Epithelial cell of proximal tubule (primary cell): ENCODE data around the gene DENND11. TPM values are rescaled to one million over a fixed set of nuclear protein-coding genes. Genes with fewer than 3 reads are reported as not detected.
"Not testable (repeated sequence)": the region's sequence is repeated elsewhere in the genome, so short reads cannot be mapped to it uniquely, and the experiment has no call there.

Experiments
- DNase-seq: peaks from one replicate; pipeline ENCODE4 v3.0.0-alpha.2; 2011; ENCODE audit warnings: low read depth
- H3K4me3 ChIP-seq: 2 replicates; pipeline ENCODE4 v1.5.1; 2011; ENCODE audit warnings: low read depth, mild to moderate bottlenecking, low read length
- total RNA-seq: library from RNA; depleted of rRNA; stranded (reverse); fragments of >200 nt; gene quantifications from 2 replicates; pipeline ENCODE4 v1.2.3, GENCODE V29; 2015
- TF ChIP-seq, protein P1 (sequence below): conservative IDR thresholded peaks from 2 replicates; pipeline ENCODE4 v1.5.1; 2012; ENCODE audit warnings: low read depth, mild to moderate bottlenecking, low read length

Gene DENND11
- total RNA-seq, 1 donor from 2014 or later, result 12.2 TPM

DNA sequence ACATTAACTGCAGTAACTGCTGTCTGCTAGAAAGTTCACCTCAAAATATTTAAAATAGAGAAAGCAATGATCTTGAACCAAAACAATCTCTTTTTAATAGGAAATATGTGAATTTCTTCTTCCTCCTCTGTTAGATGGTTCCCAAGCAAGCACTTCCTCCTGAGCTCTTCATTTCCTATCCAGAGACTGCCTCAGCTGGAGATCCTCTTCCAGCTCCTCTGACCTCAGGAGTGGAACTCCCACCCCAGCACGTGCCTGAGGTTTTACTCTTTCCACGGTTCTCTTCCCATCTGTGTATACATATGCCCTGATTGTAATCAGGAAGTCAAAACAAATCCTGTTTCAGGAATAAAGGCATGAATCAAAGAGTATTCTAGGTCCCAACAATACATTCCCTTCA is 5.6 kb downstream of the DENND11 start:
- TF ChIP-seq, protein P1, sequence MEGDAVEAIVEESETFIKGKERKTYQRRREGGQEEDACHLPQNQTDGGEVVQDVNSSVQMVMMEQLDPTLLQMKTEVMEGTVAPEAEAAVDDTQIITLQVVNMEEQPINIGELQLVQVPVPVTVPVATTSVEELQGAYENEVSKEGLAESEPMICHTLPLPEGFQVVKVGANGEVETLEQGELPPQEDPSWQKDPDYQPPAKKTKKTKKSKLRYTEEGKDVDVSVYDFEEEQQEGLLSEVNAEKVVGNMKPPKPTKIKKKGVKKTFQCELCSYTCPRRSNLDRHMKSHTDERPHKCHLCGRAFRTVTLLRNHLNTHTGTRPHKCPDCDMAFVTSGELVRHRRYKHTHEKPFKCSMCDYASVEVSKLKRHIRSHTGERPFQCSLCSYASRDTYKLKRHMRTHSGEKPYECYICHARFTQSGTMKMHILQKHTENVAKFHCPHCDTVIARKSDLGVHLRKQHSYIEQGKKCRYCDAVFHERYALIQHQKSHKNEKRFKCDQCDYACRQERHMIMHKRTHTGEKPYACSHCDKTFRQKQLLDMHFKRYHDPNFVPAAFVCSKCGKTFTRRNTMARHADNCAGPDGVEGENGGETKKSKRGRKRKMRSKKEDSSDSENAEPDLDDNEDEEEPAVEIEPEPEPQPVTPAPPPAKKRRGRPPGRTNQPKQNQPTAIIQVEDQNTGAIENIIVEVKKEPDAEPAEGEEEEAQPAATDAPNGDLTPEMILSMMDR, result no peak
- no peak for DNase-seq
- no peak overlapping the region for H3K4me3 ChIP-seq

DNA sequence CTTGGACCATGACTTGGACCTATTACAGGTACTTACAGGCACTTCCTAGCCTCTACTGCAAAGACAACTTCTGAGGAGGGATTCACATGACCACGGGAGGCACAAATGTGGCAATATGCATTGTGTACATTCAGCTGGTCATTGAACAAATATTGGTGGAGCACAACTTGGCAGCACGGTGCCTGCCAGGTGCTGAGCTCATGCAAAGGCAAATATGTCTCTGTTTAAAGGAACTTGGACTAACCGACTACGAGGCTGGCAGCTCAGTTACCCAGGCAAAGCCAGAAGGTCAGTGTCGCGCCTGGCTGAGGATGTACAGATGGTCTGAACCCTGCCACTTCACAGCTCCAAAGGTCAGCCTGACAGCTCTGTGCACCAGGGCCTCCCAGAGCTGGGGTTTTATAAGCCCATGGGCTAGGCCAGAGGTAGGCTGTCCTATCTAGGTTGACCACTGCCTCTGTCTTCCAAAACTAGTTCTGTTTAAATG is 6.1 kb downstream of the DENND11 start:
- no peak overlapping the region for H3K4me3 ChIP-seq
- TF ChIP-seq, protein P1, result no peak
- no peak for DNase-seq

DNA sequence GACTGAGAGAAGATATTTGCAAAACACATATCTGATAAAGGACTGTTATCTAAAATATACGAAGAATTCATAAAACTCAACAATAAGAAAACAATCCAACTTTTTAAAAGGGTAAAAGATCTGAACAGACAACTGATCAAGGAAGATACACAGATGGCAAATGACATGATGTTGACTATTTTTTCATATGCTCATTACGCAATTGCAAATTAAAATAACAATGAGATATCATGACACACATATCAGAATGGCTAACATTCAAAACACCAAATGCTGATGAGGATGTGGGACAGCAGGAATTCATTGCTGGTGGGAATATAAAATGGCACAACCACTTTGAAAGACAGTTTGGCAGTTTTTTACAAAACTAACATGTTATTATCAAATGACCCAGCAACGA is 8.9 kb downstream of the DENND11 start:
- TF ChIP-seq, protein P1, result no peak
- no peak for DNase-seq
- H3K4me3 ChIP-seq, result no peak overlapping the region

DNA sequence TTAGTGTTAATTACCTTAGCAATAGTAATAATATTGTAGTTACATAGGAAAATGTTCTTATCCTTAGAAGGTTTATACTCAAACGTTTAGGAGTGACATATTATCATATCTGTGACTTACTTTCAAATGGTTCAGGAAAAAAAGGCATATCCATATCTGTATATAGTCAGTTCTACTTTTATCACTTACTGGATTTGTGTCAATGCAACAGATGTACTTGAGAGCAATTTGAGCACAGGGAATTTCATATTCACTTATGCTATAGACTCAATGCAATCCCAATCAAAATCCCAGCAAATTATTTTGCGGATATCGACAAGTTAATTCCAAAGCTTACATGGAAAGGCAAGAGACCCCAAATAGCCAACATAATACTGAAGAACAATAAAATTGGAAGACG is 10.0 kb downstream of the DENND11 start:
- no peak overlapping the region for H3K4me3 ChIP-seq
- DNase-seq, result no peak
- TF ChIP-seq, protein P1, result no peak

DNA sequence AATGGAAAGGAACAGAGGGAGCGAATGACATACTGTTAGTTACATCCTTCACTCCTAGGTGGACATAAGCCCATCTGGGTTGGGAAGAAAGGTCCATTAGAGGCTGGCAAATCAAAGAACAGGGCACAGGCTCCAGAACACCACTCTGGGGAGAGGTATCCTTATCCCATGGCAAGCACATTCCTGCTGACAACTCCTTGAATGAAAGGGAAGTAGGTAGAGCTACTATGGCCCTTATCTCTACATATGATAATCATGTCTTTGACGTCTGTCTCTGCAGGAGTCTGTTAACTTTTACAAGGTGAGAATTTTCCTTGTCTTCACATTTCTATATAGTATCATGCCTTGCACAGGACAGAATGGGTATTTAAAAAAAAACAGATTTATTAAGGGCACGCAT is 10.4 kb downstream of the DENND11 start:
- TF ChIP-seq, protein P1, result no peak
- no peak overlapping the region for H3K4me3 ChIP-seq
- DNase-seq, result no peak

DNA sequence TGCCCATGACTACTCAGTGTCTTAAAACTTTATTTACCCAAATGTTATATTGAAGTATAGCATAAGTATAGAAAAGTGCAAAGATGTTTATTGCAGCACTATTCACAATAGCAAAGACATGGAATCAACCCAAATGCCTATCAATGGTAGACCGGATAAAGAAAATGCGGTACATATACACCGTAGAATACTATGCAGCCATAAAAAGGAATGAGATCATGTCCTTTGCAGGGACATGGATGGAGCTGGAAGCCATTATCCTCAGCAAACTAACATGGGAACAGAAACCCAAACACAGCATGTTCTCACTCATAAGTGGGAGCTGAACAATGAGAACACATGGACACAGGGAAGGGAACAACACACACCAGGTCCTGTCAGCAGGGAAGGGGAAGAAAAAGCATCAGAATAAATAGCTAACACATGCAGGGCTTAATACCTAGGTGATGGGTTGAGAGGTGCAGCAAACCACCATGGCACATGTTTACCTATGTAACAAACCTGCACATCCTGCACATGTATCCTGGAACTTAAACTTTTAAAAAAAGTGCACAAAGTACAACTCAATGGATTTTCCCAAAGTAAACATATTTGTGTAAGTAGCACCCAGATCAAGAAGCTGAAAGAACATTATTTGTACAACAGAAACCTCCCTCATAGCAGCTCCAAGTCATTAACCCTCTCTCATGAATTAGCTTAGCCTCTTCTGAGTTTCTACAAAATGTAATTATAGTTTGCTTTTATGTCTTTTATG is 12.7 kb downstream of the DENND11 start:
- H3K4me3 ChIP-seq, DNase-seq: not testable (repeated sequence)

DNA sequence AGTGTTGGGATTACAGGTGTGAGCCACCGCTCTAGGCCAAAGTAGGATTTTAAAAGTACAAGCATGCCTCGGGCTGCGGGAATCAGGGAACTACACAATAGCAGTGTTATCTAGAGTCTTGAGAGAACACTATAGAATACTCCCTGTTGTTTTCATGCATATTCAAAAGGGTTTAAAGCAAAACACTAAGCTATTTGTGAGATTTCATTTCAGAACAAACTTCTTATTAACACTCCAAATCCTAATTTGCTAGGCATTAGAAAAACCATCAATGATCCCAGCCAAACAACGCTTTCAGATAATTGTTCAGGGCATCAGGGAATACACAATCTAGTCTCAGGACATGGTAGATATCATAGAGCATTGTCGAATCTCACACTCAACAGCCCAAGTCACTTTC is 13.9 kb downstream of the DENND11 start:
- H3K4me3 ChIP-seq, result no peak overlapping the region
- DNase-seq, result no peak
- TF ChIP-seq, protein P1, result no peak
